OCI-LY7 (cell line): ENCODE results near the gene TPRX2.

ENCODE experiments used
- EZH2phosphoT487 ChIP-seq: fragments of 200-600 bp; sonication (generic); IDR thresholded peaks from 2 replicates; pipeline ENCODE4 v1.6.1; 2018; ENCODE audit warnings: low read depth, borderline replicate concordance, mild to moderate bottlenecking, mixed run types, antibody characterized with exemption, low read length, moderate library complexity, mixed read lengths
- TF ChIP-seq, protein P1 (sequence below): fragments of 200-600 bp; sonication (generic); conservative IDR thresholded peaks from 2 replicates; pipeline ENCODE4 v1.5.1; 2014; ENCODE audit warnings: mild to moderate bottlenecking, antibody characterized with exemption, low read length, moderate library complexity, mixed read lengths

DNA sequence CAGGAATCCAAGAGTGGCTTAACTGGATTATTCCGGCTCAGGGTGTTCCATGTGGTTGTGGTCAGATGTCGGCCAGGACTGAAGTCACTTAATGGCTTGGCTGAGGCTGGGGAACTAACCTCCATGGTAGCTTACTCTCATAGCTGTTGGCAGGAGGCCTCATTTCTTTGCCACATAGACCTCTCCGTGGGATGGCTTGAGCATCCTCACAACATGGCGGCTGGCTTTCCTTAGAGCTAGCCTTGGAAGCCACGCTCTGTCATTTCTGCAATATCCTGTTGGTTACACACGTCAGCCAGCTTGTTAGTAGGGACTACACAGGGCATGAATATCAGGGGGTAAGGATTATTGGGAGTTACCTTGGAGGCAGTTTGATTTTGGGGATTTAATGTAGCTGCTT lies 32.2 kb upstream of the TPRX2 start:
- TF ChIP-seq, protein P1, sequence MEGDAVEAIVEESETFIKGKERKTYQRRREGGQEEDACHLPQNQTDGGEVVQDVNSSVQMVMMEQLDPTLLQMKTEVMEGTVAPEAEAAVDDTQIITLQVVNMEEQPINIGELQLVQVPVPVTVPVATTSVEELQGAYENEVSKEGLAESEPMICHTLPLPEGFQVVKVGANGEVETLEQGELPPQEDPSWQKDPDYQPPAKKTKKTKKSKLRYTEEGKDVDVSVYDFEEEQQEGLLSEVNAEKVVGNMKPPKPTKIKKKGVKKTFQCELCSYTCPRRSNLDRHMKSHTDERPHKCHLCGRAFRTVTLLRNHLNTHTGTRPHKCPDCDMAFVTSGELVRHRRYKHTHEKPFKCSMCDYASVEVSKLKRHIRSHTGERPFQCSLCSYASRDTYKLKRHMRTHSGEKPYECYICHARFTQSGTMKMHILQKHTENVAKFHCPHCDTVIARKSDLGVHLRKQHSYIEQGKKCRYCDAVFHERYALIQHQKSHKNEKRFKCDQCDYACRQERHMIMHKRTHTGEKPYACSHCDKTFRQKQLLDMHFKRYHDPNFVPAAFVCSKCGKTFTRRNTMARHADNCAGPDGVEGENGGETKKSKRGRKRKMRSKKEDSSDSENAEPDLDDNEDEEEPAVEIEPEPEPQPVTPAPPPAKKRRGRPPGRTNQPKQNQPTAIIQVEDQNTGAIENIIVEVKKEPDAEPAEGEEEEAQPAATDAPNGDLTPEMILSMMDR: no peak
- TF ChIP-seq EZH2phosphoT487: no peak
